ENCODE measurements around the gene FAN1. TPM values are rescaled to one million over a fixed set of nuclear protein-coding genes. Genes with fewer than 3 reads are reported as not detected.

Gene FAN1
- total and polyA plus RNA-seq, 2 of the 4 experiments (the other 2 are of a cell fraction) = 7.6 to 12.4 TPM

DNA sequence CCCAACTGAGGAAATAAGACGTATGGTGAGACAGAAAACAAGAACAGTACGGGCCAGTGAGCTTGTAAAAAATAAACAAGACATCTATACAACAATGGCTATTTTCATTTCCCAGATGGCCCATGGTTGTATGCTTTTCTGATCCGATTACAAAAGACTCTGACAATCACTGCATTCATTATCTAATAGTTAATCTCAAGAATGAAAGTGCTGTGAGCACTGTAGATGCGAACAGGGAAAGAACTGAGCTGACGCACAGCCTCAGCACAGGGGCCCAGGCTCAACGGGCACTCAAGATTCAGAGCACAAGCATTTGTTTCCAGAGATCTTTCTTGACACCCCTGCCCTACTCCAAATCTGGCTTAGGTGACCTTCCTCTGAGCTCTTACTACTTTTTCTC is 80.8 kb downstream of the FAN1 start:
- in situ Hi-C loops (cut with MboI; ENCODE audit: low sequenced_read_pairs) = no loop called here
- intact Hi-C loops (cut with micrococcal nuclease) = no loop called here

More for the DNA sequence above, 80.8 kb downstream of the FAN1 start:
- H3K27ac ChIP-seq (ENCODE audit: insufficient read depth, low read length) = no peak overlapping the region
- dilution Hi-C loops (cut with HindIII; ENCODE audit: low sequenced_read_pairs, unreplicated experiment) = no loop called here
- DNase-seq (no peak), ATAC-seq (ENCODE audit: low read depth) (no peak)
- no peak overlapping the region for H4K8ac ChIP-seq (ENCODE audit: low read depth in 2 of 2, low read length in 2 of 2)
- H2BK15ac ChIP-seq (ENCODE audit: low read depth, low read length) = no peak overlapping the region
- no peak overlapping the region for H3K9ac ChIP-seq (ENCODE audit: low read depth, low read length)
- CTCF ChIA-PET = interaction anchor here (1.1 kb wide), 1 partner anchor 145 kb away, joined by 4 read pairs; no protein-coding TSS in a partner anchor
- no peaks in the 10 kb centered on the region for H3K9me3 ChIP-seq (ENCODE audit: control insufficient read depth, insufficient read depth, low read length)
- H4K91ac ChIP-seq (ENCODE audit: insufficient read depth, low read depth, low read length) = no peak overlapping the region
- POLR2A ChIA-PET (ENCODE audit: unreplicated experiment) = no interaction called here
- H2AK9ac ChIP-seq (replicated peaks; ENCODE audit: low read depth, low read length, poor library complexity) = no peak overlapping the region
- H3K4ac ChIP-seq (ENCODE audit: low read depth, low read length) = no peak overlapping the region
- no peak overlapping the region for H2AFZ ChIP-seq (replicated peaks; ENCODE audit: low read length, poor library complexity)
- peaks cover 32 to 72% of the 10 kb centered on the region in 2 experiments for H3K79me1 ChIP-seq (ENCODE audit: low read depth in 1 of 2, low read length in 2 of 2)
- H3K4me2 ChIP-seq (ENCODE audit: low read depth, low read length) = no peak overlapping the region
- no peak overlapping the region for H2BK120ac ChIP-seq (ENCODE audit: low read depth, low read length)
- no TSS peak for BruUV-seq (replicated peaks)
- no peak overlapping the region for H3K14ac ChIP-seq (replicated peaks; ENCODE audit: low read depth, low read length)
- H4K20me1 ChIP-seq (ENCODE audit: insufficient read depth, low read length) = peaks cover 18% of the 10 kb centered on the region; the same call in 1 of the 2 replicates
- H3K18ac ChIP-seq (ENCODE audit: low read depth, low read length) = no peak overlapping the region
- peaks cover 6% of the 10 kb centered on the region; the same call in 1 of the 2 replicates for H3K9me1 ChIP-seq (ENCODE audit: insufficient read depth, low read length)
- H3K4me1 ChIP-seq (ENCODE audit: control insufficient read depth, insufficient read depth, low read length) = peaks cover 5% of the 10 kb centered on the region
- no peak overlapping the region for H3K56ac ChIP-seq (ENCODE audit: extremely low read depth, insufficient read depth, low read length)
- WGBS, 2 experiments (ENCODE audit: extremely low coverage in 2 of 2, insufficient read length in 1 of 2) = 94% methylated on average over 3 of the region's 6 CpGs; no CpG with 5 or more reads in 1 of the 2 experiments
- H3K4me3 ChIP-seq (ENCODE audit: insufficient read depth, low read depth, low read length) = no peak overlapping the region
- no peak overlapping the region for H2BK5ac ChIP-seq (ENCODE audit: low read depth, low read length, poor library complexity, severe bottlenecking)
- no peak overlapping the region for H4K5ac ChIP-seq (ENCODE audit: low read depth, low read length)
- no peak overlapping the region for H2BK20ac ChIP-seq (ENCODE audit: low read depth, low read length)
- peaks cover 12% of the 10 kb centered on the region for H3K36me3 ChIP-seq (ENCODE audit: control insufficient read depth, insufficient read depth, low read length)
- no peak overlapping the region for H3K23ac ChIP-seq (ENCODE audit: low read depth, low read length)
- TF ChIP-seq CEBPB (IDR thresholded peaks at IDR 0.05; ENCODE audit: low read depth, low read length) = no peak
- no peak overlapping the region for H2AK5ac ChIP-seq (ENCODE audit: low read depth, low read length)
- H3K27me3 ChIP-seq (ENCODE audit: control insufficient read depth, insufficient read depth, low read length) = no peaks in the 10 kb centered on the region
